ENCODE data around the gene GATD1. TPM values are rescaled to one million over a fixed set of nuclear protein-coding genes. Genes with fewer than 3 reads are reported as not detected.
"Not testable (repeated sequence)": the region's sequence is repeated elsewhere in the genome, so short reads cannot be mapped to it uniquely, and the experiment has no call there.

Gene GATD1
- total RNA-seq, 1 donor from 2014 or later = 21.2 TPM

GRCh38 chr11:737899-738298 is 39.4 kb downstream of the GATD1 start:
- FAIRE-seq; DNase-seq (ENCODE audit: low spot score in 2 of 2): not testable (repeated sequence)

GRCh38 chr11:737366-737765 is 39.9 kb downstream of the GATD1 start:
- no peak for FAIRE-seq
- DNase-seq (ENCODE audit: low spot score in 2 of 2) = no peak

- not testable (repeated sequence) for DNase-seq (ENCODE audit: low spot score in 2 of 2); FAIRE-seq
Observed at GRCh38 chr11:734541-734940, 42.7 kb downstream of the GATD1 start.

- DNase-seq (ENCODE audit: low spot score in 2 of 2) = no peak
- no peak for FAIRE-seq
Observed at GRCh38 chr11:733072-733471, 44.2 kb downstream of the GATD1 start.

- FAIRE-seq = no peak
- DNase-seq (ENCODE audit: low spot score in 2 of 2) = peak; percentile 57 to 84
Observed at GRCh38 chr11:729492-730074, 47.7 kb downstream of the GATD1 start.

- DNase-seq (ENCODE audit: low spot score in 2 of 2) (peak in 1 of 2 donors; percentile 31), FAIRE-seq (no peak)
Observed at GRCh38 chr11:728901-729491, 48.3 kb downstream of the GATD1 start.

GRCh38 chr11:727859-728748 is 49.2 kb downstream of the GATD1 start:
- DNase-seq (ENCODE audit: low spot score in 2 of 2) = peak; percentile 92
- FAIRE-seq = no peak

- DNase-seq (ENCODE audit: low spot score in 2 of 2) = no peak
- no peak for FAIRE-seq
Observed at GRCh38 chr11:727281-727701, 50.0 kb downstream of the GATD1 start.

- DNase-seq (ENCODE audit: low spot score in 2 of 2) (peak; percentile 52 to 60), FAIRE-seq (no peak)
Observed at GRCh38 chr11:726278-727220, 50.7 kb downstream of the GATD1 start.

GRCh38 chr11:725624-726202 is 51.6 kb downstream of the GATD1 start:
- peak in 1 of 2 donors; percentile 39 for DNase-seq (ENCODE audit: low spot score in 2 of 2)
- no peak for FAIRE-seq

- FAIRE-seq (no peak), DNase-seq (ENCODE audit: low spot score in 2 of 2) (peak in 1 of 2 donors; percentile 14)
Observed at GRCh38 chr11:724778-725386, 52.4 kb downstream of the GATD1 start.

- DNase-seq (ENCODE audit: low spot score in 2 of 2) = peak in 1 of 2 donors; percentile 26
- FAIRE-seq = no peak
Observed at GRCh38 chr11:724049-724777, 53.1 kb downstream of the GATD1 start.

GRCh38 chr11:723120-723883 is 54.0 kb downstream of the GATD1 start:
- no peak for FAIRE-seq
- DNase-seq (ENCODE audit: low spot score in 2 of 2) = peak; percentile 66 to 77

GRCh38 chr11:722346-722811 is 54.9 kb downstream of the GATD1 start:
- no peak for FAIRE-seq
- no peak for DNase-seq (ENCODE audit: low spot score in 2 of 2)

- FAIRE-seq (no peak), DNase-seq (ENCODE audit: low spot score in 2 of 2) (no peak)
Observed at GRCh38 chr11:721741-722345, 55.4 kb downstream of the GATD1 start.

GRCh38 chr11:721247-721740 is 56.0 kb downstream of the GATD1 start:
- FAIRE-seq = no peak
- DNase-seq (ENCODE audit: low spot score in 2 of 2) = no peak

GRCh38 chr11:720642-721246 is 56.5 kb downstream of the GATD1 start:
- FAIRE-seq (no peak), DNase-seq (ENCODE audit: low spot score in 2 of 2) (peak in 1 of 2 donors; percentile 48)
